ENCODE data around the gene AQR.

DNA sequence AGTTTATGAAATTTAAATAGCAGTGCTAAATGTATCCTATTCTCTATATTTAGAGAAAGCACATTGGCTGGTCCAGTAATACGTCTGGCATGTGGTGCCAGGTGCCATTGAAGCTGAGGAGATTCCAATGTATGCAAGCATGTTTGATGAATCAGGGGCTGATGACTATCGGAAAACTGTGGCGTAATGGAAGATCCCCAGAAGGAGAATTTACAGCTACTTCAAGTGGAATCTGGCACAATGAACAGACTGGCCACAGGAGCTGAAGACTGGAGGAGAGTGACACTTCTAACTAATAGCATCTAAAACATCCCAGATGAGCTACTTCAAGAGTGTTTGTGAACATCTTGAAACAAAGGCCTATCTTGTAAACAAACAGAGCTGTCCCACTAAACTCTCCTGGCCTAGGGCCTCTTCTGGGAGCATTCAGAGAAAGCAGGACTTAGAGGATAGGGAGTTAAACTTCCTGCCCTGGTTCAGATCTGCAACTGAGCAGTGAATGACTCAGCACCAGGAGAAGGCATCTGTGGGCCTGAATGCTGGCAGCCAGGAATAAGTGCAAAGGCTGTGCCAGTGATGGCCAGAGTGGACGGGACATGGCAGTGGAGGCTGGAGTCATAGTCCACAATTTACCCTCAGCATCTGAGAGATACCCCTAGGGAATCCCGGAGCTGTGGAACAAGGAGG, 159.0 kb downstream of the AQR start:
- no peak for TF ChIP-seq POLR2A (IDR thresholded peaks at IDR 0.05)
- TF ChIP-seq, protein P1, sequence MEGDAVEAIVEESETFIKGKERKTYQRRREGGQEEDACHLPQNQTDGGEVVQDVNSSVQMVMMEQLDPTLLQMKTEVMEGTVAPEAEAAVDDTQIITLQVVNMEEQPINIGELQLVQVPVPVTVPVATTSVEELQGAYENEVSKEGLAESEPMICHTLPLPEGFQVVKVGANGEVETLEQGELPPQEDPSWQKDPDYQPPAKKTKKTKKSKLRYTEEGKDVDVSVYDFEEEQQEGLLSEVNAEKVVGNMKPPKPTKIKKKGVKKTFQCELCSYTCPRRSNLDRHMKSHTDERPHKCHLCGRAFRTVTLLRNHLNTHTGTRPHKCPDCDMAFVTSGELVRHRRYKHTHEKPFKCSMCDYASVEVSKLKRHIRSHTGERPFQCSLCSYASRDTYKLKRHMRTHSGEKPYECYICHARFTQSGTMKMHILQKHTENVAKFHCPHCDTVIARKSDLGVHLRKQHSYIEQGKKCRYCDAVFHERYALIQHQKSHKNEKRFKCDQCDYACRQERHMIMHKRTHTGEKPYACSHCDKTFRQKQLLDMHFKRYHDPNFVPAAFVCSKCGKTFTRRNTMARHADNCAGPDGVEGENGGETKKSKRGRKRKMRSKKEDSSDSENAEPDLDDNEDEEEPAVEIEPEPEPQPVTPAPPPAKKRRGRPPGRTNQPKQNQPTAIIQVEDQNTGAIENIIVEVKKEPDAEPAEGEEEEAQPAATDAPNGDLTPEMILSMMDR (IDR thresholded peaks at IDR 0.05) = no peak
